ENCODE results near the gene TMUB1. TPM values are rescaled to one million over a fixed set of nuclear protein-coding genes. Genes with fewer than 3 reads are reported as not detected.

The TMUB1 gene
- total and polyA plus RNA-seq, 9 of the 15 experiments (the other 6 are each of a cell fraction or from before 2014, with no cell fraction given): 0.14 to 241 (median 74.1) TPM

GRCh38 chr7:151057989-151058780 lies 25.1 kb downstream of the TMUB1 start (continued):
- TF ChIP-seq, protein P1, sequence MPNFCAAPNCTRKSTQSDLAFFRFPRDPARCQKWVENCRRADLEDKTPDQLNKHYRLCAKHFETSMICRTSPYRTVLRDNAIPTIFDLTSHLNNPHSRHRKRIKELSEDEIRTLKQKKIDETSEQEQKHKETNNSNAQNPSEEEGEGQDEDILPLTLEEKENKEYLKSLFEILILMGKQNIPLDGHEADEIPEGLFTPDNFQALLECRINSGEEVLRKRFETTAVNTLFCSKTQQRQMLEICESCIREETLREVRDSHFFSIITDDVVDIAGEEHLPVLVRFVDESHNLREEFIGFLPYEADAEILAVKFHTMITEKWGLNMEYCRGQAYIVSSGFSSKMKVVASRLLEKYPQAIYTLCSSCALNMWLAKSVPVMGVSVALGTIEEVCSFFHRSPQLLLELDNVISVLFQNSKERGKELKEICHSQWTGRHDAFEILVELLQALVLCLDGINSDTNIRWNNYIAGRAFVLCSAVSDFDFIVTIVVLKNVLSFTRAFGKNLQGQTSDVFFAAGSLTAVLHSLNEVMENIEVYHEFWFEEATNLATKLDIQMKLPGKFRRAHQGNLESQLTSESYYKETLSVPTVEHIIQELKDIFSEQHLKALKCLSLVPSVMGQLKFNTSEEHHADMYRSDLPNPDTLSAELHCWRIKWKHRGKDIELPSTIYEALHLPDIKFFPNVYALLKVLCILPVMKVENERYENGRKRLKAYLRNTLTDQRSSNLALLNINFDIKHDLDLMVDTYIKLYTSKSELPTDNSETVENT (CRISPR knock-in tag; IDR thresholded peaks at IDR 0.05): peak; percentile 75; the same call in 1 of the 2 replicates
- TF ChIP-seq ZFX (CRISPR knock-in tag; IDR thresholded peaks at IDR 0.05): peak; percentile 94
- TF ChIP-seq YY1 (IDR thresholded peaks at IDR 0.05; ENCODE audit: borderline replicate concordance in 1 of 3, control insufficient read depth in 1 of 3, extremely low read depth in 1 of 3, insufficient read depth in 3 of 3, insufficient read length in 1 of 3, insufficient replicate concordance in 2 of 3, low read depth in 1 of 3, low read length in 2 of 3): peak; percentile 6 to 87 (median 82)
- peak; percentile 97 to 98 for TF ChIP-seq FOXK2 (conservative IDR thresholded peaks at IDR 0.05 in 1 of 2, IDR thresholded peaks at IDR 0.05 in 1 of 2; ENCODE audit: low read depth in 2 of 2)
- TF ChIP-seq BACH1 (tag; IDR thresholded peaks at IDR 0.05): peak; percentile 86; the same call in 1 of the 2 replicates
- TF ChIP-seq, protein P2, sequence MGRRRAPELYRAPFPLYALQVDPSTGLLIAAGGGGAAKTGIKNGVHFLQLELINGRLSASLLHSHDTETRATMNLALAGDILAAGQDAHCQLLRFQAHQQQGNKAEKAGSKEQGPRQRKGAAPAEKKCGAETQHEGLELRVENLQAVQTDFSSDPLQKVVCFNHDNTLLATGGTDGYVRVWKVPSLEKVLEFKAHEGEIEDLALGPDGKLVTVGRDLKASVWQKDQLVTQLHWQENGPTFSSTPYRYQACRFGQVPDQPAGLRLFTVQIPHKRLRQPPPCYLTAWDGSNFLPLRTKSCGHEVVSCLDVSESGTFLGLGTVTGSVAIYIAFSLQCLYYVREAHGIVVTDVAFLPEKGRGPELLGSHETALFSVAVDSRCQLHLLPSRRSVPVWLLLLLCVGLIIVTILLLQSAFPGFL (CRISPR knock-in tag; IDR thresholded peaks at IDR 0.05): 0 out of 2 replicates have a peak, but pooled peaks have one; percentile 10
- peak; percentile 27; the same call in 1 of the 2 replicates for TF ChIP-seq LCOR (CRISPR knock-in tag; IDR thresholded peaks at IDR 0.05)
- TF ChIP-seq CGGBP1 (CRISPR knock-in tag; IDR thresholded peaks at IDR 0.05): peak; percentile 51; the same call in 1 of the 2 replicates
- TF ChIP-seq MIER1 (IDR thresholded peaks at IDR 0.05; ENCODE audit: low read depth): no peak
- TF ChIP-seq NFYB (IDR thresholded peaks at IDR 0.05; ENCODE audit: extremely low read depth, insufficient read length): no peak
- no peak for TF ChIP-seq ZNF41 (CRISPR knock-in tag; conservative IDR thresholded peaks at IDR 0.05)
- TF ChIP-seq NCOA1 (IDR thresholded peaks at IDR 0.05; ENCODE audit: low read depth): 0 out of 2 replicates have a peak, but pooled peaks have one; percentile 24
- peak; percentile 96 for TF ChIP-seq ATF3 (IDR thresholded peaks at IDR 0.05)
- peak; percentile 88 for TF ChIP-seq ATF3 (CRISPR knock-in tag; conservative IDR thresholded peaks at IDR 0.05)
- no peak for TF ChIP-seq ZSCAN32 (CRISPR knock-in tag; IDR thresholded peaks at IDR 0.05)
- peak; percentile 51 for TF ChIP-seq MITF (IDR thresholded peaks at IDR 0.05)
- TF ChIP-seq ERF (CRISPR knock-in tag; IDR thresholded peaks at IDR 0.05): peak; percentile 67; the same call in 1 of the 2 replicates
- TF ChIP-seq TCF7 (IDR thresholded peaks at IDR 0.05; ENCODE audit: borderline replicate concordance): peak; percentile 98
- TF ChIP-seq GABPB1 (CRISPR knock-in tag; IDR thresholded peaks at IDR 0.05): peak; percentile 92
- peak; percentile 83 to 97 for TF ChIP-seq MAZ (CRISPR knock-in tag; conservative IDR thresholded peaks at IDR 0.05 in 1 of 2, IDR thresholded peaks at IDR 0.05 in 1 of 2)

All from K562 (cell line).